Endometrial microvascular endothelial cells (primary cell): ENCODE results near the gene AZU1. TPM values are rescaled to one million over a fixed set of nuclear protein-coding genes. Genes with fewer than 3 reads are reported as not detected.

ENCODE experiments used
- in situ Hi-C: cut with HindIII; loops from 2 replicates; pipeline ENCODE4 v1.10.0; 2017; ENCODE audit warnings: low sequenced_read_pairs, low pct_unique_long_range_greater_than_20kb; ENCODE audit errors: inconsistent ontology term
- total RNA-seq: library from RNA; depleted of rRNA; stranded (reverse); fragments of >200 nt; gene quantifications from one replicate; pipeline ENCODE4 v1.2.3, GENCODE V29; 2015; ENCODE audit errors: inconsistent ontology term

Gene AZU1
- total RNA-seq, 1 donor from 2014 or later, result not detected

GRCh38 chr19:805600-806550 lies 21.8 kb upstream of the AZU1 start:
- in situ Hi-C loops, result no loop called here

GRCh38 chr19:806815-807421 lies 20.7 kb upstream of the AZU1 start:
- in situ Hi-C loops, result no loop called here

GRCh38 chr19:807627-808422 lies 19.8 kb upstream of the AZU1 start:
- in situ Hi-C loops, result no loop called here

GRCh38 chr19:808423-808775 lies 19.2 kb upstream of the AZU1 start:
- in situ Hi-C loops, result no loop called here

- in situ Hi-C loops, result no loop called here
Measured at GRCh38 chr19:810077-810855, 17.4 kb upstream of the AZU1 start.

GRCh38 chr19:810883-811489 lies 16.7 kb upstream of the AZU1 start:
- in situ Hi-C loops, result no loop called here

- in situ Hi-C loops, result no loop called here
Measured at GRCh38 chr19:811506-812048, 16.1 kb upstream of the AZU1 start.

GRCh38 chr19:812049-812746 lies 15.4 kb upstream of the AZU1 start:
- in situ Hi-C loops, result no loop called here

- in situ Hi-C loops, result no loop called here
Measured at GRCh38 chr19:812747-813218, 14.9 kb upstream of the AZU1 start.

- in situ Hi-C loops, result no loop called here
Measured at GRCh38 chr19:813219-814151, 14.2 kb upstream of the AZU1 start.

- in situ Hi-C loops, result no loop called here
Measured at GRCh38 chr19:814152-815078, 13.2 kb upstream of the AZU1 start.

GRCh38 chr19:815079-815774 lies 12.4 kb upstream of the AZU1 start:
- in situ Hi-C loops, result no loop called here

- in situ Hi-C loops, result no loop called here
Measured at GRCh38 chr19:815775-816499, 11.7 kb upstream of the AZU1 start.

- in situ Hi-C loops, result no loop called here
Measured at GRCh38 chr19:816500-816857, 11.2 kb upstream of the AZU1 start.
